Measurements from ENCODE around the gene SOCS7.

The SOCS7 gene

DNA sequence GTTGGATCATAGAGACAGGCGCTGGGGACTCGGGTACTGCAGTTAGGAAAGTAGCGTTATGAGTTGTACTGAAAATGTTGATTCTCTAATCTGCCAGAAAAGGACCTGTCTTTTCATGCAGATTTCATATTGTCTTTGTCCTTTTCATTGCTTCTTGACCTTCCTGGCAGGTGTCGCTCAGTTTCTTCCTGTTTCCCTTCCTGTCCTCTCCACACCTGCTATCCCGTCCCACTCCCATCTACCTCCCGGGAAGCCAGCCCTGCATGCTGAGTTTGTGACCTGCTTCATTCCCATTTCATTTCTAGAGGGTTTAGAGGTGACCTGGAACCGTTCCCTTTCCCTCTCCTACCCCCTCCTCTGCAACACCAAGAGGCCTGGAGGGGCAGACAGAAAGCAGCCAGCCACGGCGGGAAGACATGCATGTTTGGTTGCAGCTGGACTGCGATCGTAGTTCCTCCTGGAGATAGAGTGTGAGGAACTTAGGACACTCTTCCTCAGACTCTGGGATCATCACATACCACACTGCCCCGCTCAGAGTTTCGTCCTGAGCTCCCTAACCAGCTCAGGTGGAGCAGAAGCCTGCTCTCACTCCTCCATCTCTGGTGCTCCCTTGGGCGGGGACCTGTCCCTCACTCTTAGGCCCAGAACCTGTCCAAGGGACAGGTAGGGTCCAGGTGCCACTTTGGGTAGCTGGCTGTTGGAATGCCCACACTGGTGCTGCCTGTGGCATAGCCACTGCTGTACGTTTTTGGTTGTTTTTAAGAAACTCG is 52.7 kb downstream of the SOCS7 start:
- DNase-seq (ENCODE audit: low read depth in 1 of 2, low spot score in 1 of 2), result no peak
- in situ Hi-C loops (cut with HindIII; ENCODE audit: low pct_unique_long_range_greater_than_20kb, low sequenced_read_pairs), result no loop called here
- TF ChIP-seq JUND (IDR thresholded peaks at IDR 0.05; ENCODE audit: low read depth), result no peak

DNA sequence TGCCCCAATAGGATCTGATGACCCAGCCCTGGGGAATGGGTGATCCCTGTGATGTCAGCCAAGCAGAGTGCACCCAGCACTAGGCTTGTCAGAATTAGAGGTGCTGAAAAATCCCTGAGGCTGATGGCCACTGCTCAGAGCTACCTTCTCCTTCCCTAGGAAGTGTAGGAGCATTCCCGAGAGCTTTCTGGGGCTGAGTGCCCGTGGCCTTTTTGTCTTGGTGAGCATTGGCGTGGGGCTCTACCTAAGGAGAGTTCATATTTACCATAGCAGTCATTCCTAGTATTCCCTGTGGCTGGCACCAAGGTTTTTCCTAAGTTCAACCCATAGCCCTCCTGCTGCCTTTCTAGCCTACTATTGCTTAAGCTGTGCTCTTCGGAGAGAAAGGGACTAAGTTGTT is 54.0 kb downstream of the SOCS7 start:
- in situ Hi-C loops (cut with HindIII; ENCODE audit: low pct_unique_long_range_greater_than_20kb, low sequenced_read_pairs), result no loop called here
- DNase-seq (ENCODE audit: low read depth in 1 of 2, low spot score in 1 of 2), result no peak
- no peak for TF ChIP-seq JUND (IDR thresholded peaks at IDR 0.05; ENCODE audit: low read depth)

GRCh38 chr17:38410201-38410600 is 58.6 kb downstream of the SOCS7 start:
- no peak for DNase-seq (ENCODE audit: low read depth in 1 of 2, low spot score in 1 of 2)
- no peak for TF ChIP-seq JUND (IDR thresholded peaks at IDR 0.05; ENCODE audit: low read depth)
- in situ Hi-C loops (cut with HindIII; ENCODE audit: low pct_unique_long_range_greater_than_20kb, low sequenced_read_pairs), result no loop called here

- in situ Hi-C loops (cut with HindIII; ENCODE audit: low pct_unique_long_range_greater_than_20kb, low sequenced_read_pairs), result no loop called here
- peak; percentile 57 to 75 for DNase-seq (ENCODE audit: low read depth in 1 of 2, low spot score in 1 of 2)
- TF ChIP-seq JUND (IDR thresholded peaks at IDR 0.05; ENCODE audit: low read depth), result no peak
Measured at GRCh38 chr17:38415250-38416194, 63.9 kb downstream of the SOCS7 start.

DNA sequence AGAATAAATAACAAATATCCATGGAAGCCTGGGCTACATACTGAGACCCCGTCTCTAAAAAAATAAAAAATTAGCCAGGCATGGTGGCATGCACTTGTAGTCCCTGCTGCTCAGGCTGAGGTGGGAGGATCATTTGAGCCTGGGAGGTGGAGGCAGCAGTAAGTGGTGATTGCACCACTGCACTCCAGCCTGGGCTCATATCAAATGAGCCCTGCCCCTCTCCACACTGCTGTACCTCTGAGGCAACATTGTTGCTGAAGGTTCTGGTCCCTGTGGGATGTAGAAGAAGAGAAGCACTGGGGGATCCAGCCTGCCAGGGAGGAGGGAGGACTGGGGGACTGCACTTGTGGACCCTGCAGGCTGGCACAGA is 65.2 kb downstream of the SOCS7 start:
- no peak for TF ChIP-seq JUND (IDR thresholded peaks at IDR 0.05; ENCODE audit: low read depth)
- DNase-seq (ENCODE audit: low read depth in 1 of 2, low spot score in 1 of 2), result no peak
- in situ Hi-C loops (cut with HindIII; ENCODE audit: low pct_unique_long_range_greater_than_20kb, low sequenced_read_pairs), result no loop called here

GRCh38 chr17:38417210-38417951 is 65.7 kb downstream of the SOCS7 start:
- no peak for TF ChIP-seq JUND (IDR thresholded peaks at IDR 0.05; ENCODE audit: low read depth)
- DNase-seq (ENCODE audit: low read depth in 1 of 2, low spot score in 1 of 2), result no peak
- in situ Hi-C loops (cut with HindIII; ENCODE audit: low pct_unique_long_range_greater_than_20kb, low sequenced_read_pairs), result no loop called here

GRCh38 chr17:38418062-38418692 is 66.5 kb downstream of the SOCS7 start:
- DNase-seq (ENCODE audit: low read depth in 1 of 2, low spot score in 1 of 2), result peak in 1 of 2 experiments; percentile 38
- in situ Hi-C loops (cut with HindIII; ENCODE audit: low pct_unique_long_range_greater_than_20kb, low sequenced_read_pairs), result no loop called here
- TF ChIP-seq JUND (IDR thresholded peaks at IDR 0.05; ENCODE audit: low read depth), result no peak

GRCh38 chr17:38418693-38419507 is 67.3 kb downstream of the SOCS7 start:
- no peak for DNase-seq (ENCODE audit: low read depth in 1 of 2, low spot score in 1 of 2)
- in situ Hi-C loops (cut with HindIII; ENCODE audit: low pct_unique_long_range_greater_than_20kb, low sequenced_read_pairs), result no loop called here
- no peak for TF ChIP-seq JUND (IDR thresholded peaks at IDR 0.05; ENCODE audit: low read depth)

DNA sequence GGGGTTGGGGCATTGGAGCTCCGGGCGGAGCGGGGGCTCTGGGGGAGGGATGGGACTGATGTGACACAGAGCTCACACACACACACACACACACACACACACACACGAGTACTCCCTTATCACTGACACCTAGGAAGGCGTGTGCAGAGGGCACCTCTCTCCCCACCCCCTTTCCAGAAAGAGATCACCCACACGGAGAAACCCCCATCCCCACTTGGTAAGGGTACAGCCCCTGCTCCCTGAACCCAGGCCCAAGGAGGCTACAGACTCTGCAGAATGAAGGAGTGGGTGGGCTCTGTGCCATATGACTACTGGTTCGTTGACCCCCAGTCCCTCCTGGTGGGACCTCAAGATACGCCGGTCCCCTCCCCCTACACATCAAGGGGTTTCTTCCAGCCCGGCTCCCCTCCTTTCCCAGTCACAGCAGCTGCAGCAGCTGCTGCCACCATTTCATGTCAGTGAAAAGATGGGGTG is 67.9 kb downstream of the SOCS7 start:
- DNase-seq (ENCODE audit: low read depth in 1 of 2, low spot score in 1 of 2), result no peak
- in situ Hi-C loops (cut with HindIII; ENCODE audit: low pct_unique_long_range_greater_than_20kb, low sequenced_read_pairs), result no loop called here

DNA sequence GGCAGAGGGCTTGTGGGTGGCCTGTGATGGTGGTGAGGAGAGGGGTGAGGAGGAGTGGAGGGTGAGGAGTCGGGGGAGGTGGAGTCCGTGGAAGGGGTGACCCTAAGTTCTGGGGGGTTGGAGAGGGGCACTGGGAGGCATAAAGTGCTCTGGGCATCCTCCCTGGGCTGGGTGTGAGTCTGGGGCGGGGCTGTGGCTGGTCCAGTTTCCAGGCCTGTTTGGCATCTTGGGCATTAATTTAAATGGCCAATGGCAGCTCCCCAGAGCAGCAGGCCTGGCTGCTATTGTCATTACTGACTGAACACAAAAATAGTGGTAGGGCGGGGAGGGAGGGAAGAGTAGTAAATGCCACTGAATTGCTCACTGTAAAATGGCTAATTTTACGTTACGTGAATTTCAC is 68.9 kb downstream of the SOCS7 start:
- DNase-seq (ENCODE audit: low read depth in 1 of 2, low spot score in 1 of 2), result peak in 1 of 2 experiments; percentile 68
- no peak for TF ChIP-seq JUND (IDR thresholded peaks at IDR 0.05; ENCODE audit: low read depth)
- in situ Hi-C loops (cut with HindIII; ENCODE audit: low pct_unique_long_range_greater_than_20kb, low sequenced_read_pairs), result no loop called here

More for the DNA sequence above, 67.9 kb downstream of the SOCS7 start:
- no peak for TF ChIP-seq JUND (IDR thresholded peaks at IDR 0.05; ENCODE audit: low read depth)

DNA sequence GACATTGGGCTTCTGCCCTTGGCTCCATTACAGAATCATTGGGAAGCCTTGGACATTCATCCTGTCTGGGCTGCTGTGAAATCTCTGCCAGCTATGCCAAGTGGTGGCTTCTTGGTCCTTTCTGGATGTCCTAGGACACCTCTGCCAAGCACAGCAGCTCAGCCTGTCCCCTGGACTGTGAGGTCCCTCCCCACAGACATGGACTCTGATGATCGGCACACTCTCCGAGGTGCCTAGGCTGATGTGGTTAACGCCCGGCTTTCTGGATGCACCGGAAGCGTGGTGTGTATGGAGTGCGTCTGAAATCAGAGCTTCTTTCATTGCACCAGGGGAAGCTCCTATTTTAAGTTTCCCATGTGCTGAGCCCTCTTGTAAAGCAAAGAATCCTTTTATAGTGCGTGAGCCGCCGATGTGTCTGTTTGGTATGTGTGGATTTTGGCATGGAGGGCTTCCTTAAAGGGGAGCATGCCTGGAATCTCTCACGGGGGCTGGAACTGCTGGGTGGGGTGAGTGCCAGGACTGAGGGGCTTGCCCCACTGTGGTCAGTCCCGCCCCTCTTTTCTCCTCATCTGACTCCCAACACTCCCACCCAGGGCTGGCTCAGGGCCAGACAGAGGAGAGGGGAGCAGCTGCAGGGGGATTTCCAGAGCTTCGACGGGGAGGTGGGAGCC is 69.7 kb downstream of the SOCS7 start:
- TF ChIP-seq JUND (IDR thresholded peaks at IDR 0.05; ENCODE audit: low read depth), result no peak
- in situ Hi-C loops (cut with HindIII; ENCODE audit: low pct_unique_long_range_greater_than_20kb, low sequenced_read_pairs), result no loop called here
- no peak for DNase-seq (ENCODE audit: low read depth in 1 of 2, low spot score in 1 of 2)

Measured in T47D (cell line).